Measurements from ENCODE around the gene KCNB1.
"Not testable (repeated sequence)": the region's sequence is repeated elsewhere in the genome, so short reads cannot be mapped to it uniquely, and the experiment has no call there.

The KCNB1 gene

GRCh38 chr20:49323622-49324238, 158.7 kb downstream of the KCNB1 start:
- H3K36me3 ChIP-seq (ENCODE audit: insufficient read depth, low read depth, low read length), result no peaks in the 10 kb centered on the region
- no peak overlapping the region for H3K27ac ChIP-seq (ENCODE audit: low read length)
- H3K27me3 ChIP-seq (ENCODE audit: insufficient read depth, low read length), result peaks cover 26% of the 10 kb centered on the region

DNA sequence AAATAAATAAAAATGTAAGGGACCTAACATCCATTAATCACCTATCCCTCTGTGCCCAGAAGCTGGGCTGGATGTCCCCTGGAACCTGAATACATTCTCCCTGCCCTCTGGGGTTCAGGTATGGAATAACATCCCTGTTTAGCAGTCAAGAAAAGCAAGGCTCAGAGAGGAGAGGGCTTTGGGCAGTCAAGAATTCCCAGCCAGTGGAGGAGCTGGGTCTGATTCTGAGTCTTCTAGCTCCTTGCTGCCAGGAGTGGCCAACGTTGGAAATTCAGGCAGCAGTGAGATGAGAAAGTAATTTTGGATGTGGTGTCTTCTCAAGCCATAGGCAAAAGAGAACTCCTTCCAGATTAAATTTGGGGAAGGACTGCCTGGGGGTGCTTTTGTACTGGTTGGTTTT, 162.0 kb downstream of the KCNB1 start:
- Histone ChIP-seq H3K27me3 (ENCODE audit: insufficient read depth, low read length) (peaks cover 59% of the 10 kb centered on the region), H3K4me3 (ENCODE audit: low read length) (no peak overlapping the region), H3K36me3 (ENCODE audit: insufficient read depth, low read depth, low read length) (no peaks in the 10 kb centered on the region), H3K9ac (ENCODE audit: low read depth, low read length) (no peak overlapping the region), H3K4me1 (ENCODE audit: insufficient read depth, low read length) (peaks cover 3% of the 10 kb centered on the region; the same call in 1 of the 2 replicates), H3K9me3 (ENCODE audit: insufficient read depth, low read depth, low read length) (no peaks in the 10 kb centered on the region), H3K27ac (ENCODE audit: low read length) (no peak overlapping the region)

More at GRCh38 chr20:49323622-49324238, 158.7 kb downstream of the KCNB1 start:
- H3K4me3 ChIP-seq (ENCODE audit: low read length), result no peak overlapping the region
- no peaks in the 10 kb centered on the region for H3K9me3 ChIP-seq (ENCODE audit: insufficient read depth, low read depth, low read length)
- H3K4me1 ChIP-seq (ENCODE audit: insufficient read depth, low read length), result peaks cover 3% of the 10 kb centered on the region; the same call in 1 of the 2 replicates
- H3K9ac ChIP-seq (ENCODE audit: low read depth, low read length), result no peak overlapping the region

GRCh38 chr20:49319208-49319809, 163.2 kb downstream of the KCNB1 start:
- Histone ChIP-seq H3K4me3 (ENCODE audit: low read length) (peak overlapping the region; percentile 77; the same call in 1 of the 2 replicates), H3K36me3 (ENCODE audit: insufficient read depth, low read depth, low read length) (no peaks in the 10 kb centered on the region), H3K9ac (ENCODE audit: low read depth, low read length) (no peak overlapping the region), H3K27ac (ENCODE audit: low read length) (no peak overlapping the region), H3K27me3 (ENCODE audit: insufficient read depth, low read length) (peaks cover 70% of the 10 kb centered on the region), H3K9me3 (ENCODE audit: insufficient read depth, low read depth, low read length) (no peaks in the 10 kb centered on the region), H3K4me1 (ENCODE audit: insufficient read depth, low read length) (peaks cover 3% of the 10 kb centered on the region; the same call in 1 of the 2 replicates)

DNA sequence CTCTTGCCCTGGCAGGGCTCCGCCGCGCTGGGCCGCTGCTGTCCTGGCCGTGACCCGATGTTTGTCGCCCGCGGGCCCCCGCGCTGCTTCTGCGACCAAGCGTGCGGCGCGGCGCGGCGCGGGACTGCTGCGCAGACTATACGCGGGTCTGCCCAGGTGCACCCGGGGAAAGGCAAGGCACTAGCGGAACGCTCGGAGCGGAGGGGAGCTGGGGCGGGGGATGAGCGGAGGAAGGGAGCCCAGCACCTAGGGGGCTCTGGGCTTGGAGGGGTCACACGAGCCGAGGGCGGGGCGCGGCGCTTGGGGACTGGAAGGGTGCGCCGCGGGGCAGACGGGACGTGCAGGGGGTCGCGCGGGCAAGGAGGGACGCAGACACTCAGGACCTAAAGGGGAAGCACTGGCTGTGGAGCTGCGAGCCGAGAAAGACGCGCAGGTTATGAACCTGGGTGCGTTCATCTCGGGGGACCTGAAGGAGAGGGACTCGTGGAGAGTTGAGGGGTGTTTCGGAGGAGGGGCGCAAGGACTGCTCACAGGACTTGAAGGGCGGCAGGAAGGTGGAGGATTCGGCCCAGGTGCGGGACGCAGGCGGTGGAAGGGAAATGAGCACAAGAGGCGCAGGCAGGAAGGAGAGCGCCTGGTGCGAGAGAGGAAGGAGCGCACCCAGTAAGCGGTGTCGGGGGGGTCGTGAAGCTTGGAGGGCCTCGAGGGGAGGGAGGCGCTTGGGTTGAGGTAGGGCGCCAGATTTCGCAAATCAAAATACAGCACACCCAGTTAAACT, 163.8 kb downstream of the KCNB1 start:
- H3K9ac ChIP-seq (ENCODE audit: low read depth, low read length), result no peak overlapping the region
- H3K27me3 ChIP-seq (ENCODE audit: insufficient read depth, low read length), result peaks cover 70% of the 10 kb centered on the region
- H3K9me3 ChIP-seq (ENCODE audit: insufficient read depth, low read depth, low read length), result no peaks in the 10 kb centered on the region
- peak overlapping the region; percentile 77 for H3K4me3 ChIP-seq (ENCODE audit: low read length)
- no peak overlapping the region for H3K27ac ChIP-seq (ENCODE audit: low read length)
- H3K4me1 ChIP-seq (ENCODE audit: insufficient read depth, low read length), result peaks cover 3% of the 10 kb centered on the region; the same call in 1 of the 2 replicates
- H3K36me3 ChIP-seq (ENCODE audit: insufficient read depth, low read depth, low read length), result no peaks in the 10 kb centered on the region

DNA sequence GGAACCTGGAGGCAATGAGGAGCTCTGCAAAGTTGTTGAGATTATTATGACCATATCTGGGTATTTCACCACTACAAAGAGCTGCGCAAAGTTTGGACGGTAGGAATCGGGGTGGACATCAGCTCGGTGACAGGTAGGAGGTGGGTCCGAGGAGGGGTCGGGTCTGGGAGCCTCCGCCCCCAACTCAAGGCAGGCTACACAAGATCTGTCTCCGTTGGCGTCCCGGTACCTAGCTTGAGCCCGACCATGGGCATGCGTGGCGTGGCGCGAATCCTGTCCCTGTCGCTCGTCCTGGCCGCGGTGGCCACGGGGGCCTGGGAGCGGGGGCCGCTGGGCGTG, 164.4 kb downstream of the KCNB1 start:
- peaks cover 3% of the 10 kb centered on the region; the same call in 1 of the 2 replicates for H3K4me1 ChIP-seq (ENCODE audit: insufficient read depth, low read length)
- no peaks in the 10 kb centered on the region for H3K9me3 ChIP-seq (ENCODE audit: insufficient read depth, low read depth, low read length)
- peaks cover 70% of the 10 kb centered on the region for H3K27me3 ChIP-seq (ENCODE audit: insufficient read depth, low read length)
- no peak overlapping the region for H3K27ac ChIP-seq (ENCODE audit: low read length)
- H3K4me3 ChIP-seq (ENCODE audit: low read length), result peak overlapping the region; percentile 77
- no peaks in the 10 kb centered on the region for H3K36me3 ChIP-seq (ENCODE audit: insufficient read depth, low read depth, low read length)
- no peak overlapping the region for H3K9ac ChIP-seq (ENCODE audit: low read depth, low read length)

GRCh38 chr20:49316704-49317103, 165.8 kb downstream of the KCNB1 start:
- Histone ChIP-seq H3K9ac (ENCODE audit: low read depth, low read length) (no peak overlapping the region), H3K4me3 (ENCODE audit: low read length) (no peak overlapping the region), H3K27ac (ENCODE audit: low read length) (no peak overlapping the region), H3K27me3 (ENCODE audit: insufficient read depth, low read length) (peaks cover 70% of the 10 kb centered on the region), H3K4me1 (ENCODE audit: insufficient read depth, low read length) (peaks cover 3% of the 10 kb centered on the region; the same call in 1 of the 2 replicates), H3K9me3 (ENCODE audit: insufficient read depth, low read depth, low read length) (no peaks in the 10 kb centered on the region), H3K36me3 (ENCODE audit: insufficient read depth, low read depth, low read length) (no peaks in the 10 kb centered on the region)

GRCh38 chr20:49315580-49315979, 166.9 kb downstream of the KCNB1 start:
- Histone ChIP-seq H3K36me3 (ENCODE audit: insufficient read depth, low read depth, low read length) (no peaks in the 10 kb centered on the region), H3K9me3 (ENCODE audit: insufficient read depth, low read depth, low read length) (no peaks in the 10 kb centered on the region), H3K27me3 (ENCODE audit: insufficient read depth, low read length) (peaks cover 61% of the 10 kb centered on the region), H3K4me3 (ENCODE audit: low read length) (no peak overlapping the region), H3K9ac (ENCODE audit: low read depth, low read length) (no peak overlapping the region), H3K27ac (ENCODE audit: low read length) (no peak overlapping the region), H3K4me1 (ENCODE audit: insufficient read depth, low read length) (peaks cover under 1% of the 10 kb centered on the region; the same call in 1 of the 2 replicates)

GRCh38 chr20:49314052-49314451, 168.4 kb downstream of the KCNB1 start:
- H3K4me1 ChIP-seq (ENCODE audit: insufficient read depth, low read length); H3K36me3 ChIP-seq (ENCODE audit: insufficient read depth, low read depth, low read length); H3K9ac ChIP-seq (ENCODE audit: low read depth, low read length); H3K9me3 ChIP-seq (ENCODE audit: insufficient read depth, low read depth, low read length); H3K27ac ChIP-seq (ENCODE audit: low read length); H3K4me3 ChIP-seq (ENCODE audit: low read length): not testable (repeated sequence)
- H3K27me3 ChIP-seq (ENCODE audit: insufficient read depth, low read length), result peaks cover 46% of the 10 kb centered on the region

Data from iPS-20b (cell line).